Measurements from ENCODE around the gene PHKB. TPM values are rescaled to one million over a fixed set of nuclear protein-coding genes. Genes with fewer than 3 reads are reported as not detected.

PHKB gene
- total RNA-seq, 2 donors from 2014 or later, result 90.4 to 91.5 TPM

DNA sequence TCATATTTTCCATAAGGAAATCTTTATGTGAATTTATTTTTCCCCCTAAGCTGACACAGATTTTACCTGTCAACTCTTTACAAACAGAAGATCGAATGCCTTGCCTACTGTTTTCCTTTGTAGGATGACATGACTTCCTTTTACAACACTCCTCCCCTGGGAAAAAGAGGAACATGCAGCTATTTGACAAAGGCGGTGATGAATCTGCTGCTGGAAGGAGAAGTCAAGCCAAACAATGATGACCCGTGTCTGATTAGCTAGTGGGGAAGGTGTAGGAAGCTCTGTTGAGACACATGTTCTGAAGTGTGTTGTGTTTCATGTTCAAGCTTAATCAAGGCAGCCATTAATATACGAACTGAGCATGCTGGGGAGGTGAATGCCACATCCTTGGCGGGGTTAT is 238.0 kb downstream of the PHKB start:
- DNase-seq, result no peak
- intact Hi-C loops (cut with DNase I, micrococcal nuclease), result no loop called here
- peak; percentile 54 for ATAC-seq

GRCh38 chr16:47700857-47701587 is 239.9 kb downstream of the PHKB start:
- intact Hi-C loops (cut with DNase I, micrococcal nuclease), result no loop called here
- ATAC-seq, result no peak
- DNase-seq, result no peak

DNA sequence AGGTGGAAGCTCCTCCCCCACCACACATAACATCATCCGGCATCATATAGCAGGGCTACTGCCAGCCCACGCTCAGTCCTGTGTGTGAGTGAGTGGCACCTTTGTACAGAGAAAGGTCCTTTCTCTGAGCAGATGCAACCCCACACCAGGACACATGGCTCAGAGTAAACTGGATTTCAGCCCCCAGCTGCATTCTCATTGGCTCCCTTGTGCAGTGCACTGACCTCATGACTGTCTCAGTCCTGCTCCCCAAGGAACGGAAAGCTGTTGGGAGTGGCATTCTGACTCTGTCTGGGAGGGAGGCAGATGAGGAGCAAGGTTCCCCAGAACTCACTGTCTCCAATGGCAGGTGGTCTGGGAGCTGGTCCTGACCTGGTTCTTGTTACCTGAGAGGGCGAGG is 244.1 kb downstream of the PHKB start:
- ATAC-seq, result no peak
- no peak for DNase-seq
- intact Hi-C loops (cut with DNase I, micrococcal nuclease), result no loop called here

- intact Hi-C loops (cut with DNase I, micrococcal nuclease), result no loop called here
- no peak for ATAC-seq
- DNase-seq, result no peak
Measured at GRCh38 chr16:47711809-47712208, 250.7 kb downstream of the PHKB start.

DNA sequence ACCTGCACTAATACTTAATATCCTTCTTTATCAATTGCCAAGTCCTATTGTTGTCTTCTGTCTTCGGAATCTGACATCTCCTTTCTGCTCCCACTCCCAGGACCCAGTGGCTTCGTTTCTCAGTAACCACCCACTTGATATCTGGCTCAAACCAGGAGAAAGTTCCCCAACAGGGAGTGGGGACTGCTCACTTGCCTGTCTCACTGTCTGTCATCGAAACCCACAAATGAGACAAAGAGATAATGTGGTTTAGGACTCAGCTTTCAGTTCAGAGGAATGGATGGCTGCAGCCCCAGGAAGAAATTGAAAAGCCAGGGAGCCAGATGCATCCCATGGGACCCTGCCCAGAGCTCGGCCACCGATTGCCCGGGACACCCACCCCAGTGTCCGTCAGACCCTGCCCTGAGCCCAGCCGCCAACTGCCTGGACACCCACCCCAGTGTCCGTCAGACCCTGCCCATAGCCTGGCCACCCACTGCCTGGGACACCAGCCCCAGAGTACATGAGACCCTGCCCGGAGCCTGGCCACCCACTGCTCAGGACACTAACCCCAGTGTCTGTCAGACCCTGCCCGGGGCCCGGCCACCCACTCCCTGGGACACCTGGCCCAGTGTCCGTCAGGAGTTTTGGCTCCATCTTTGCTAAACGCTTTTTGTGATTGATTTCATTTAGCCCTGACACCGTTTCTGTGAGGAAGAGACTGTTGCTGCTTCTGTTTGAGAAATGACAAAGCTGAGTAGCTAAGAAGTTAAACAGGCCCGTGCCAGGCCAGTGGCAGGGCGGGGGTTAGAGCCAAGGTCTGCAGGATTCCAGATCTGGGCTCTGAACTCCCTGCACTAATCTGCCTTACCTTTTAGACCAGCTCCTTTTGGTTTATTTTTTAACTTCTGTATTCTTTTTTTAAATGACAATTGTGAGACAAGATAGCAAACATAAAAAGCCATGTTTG is 251.4 kb downstream of the PHKB start:
- no peak for DNase-seq
- no peak for ATAC-seq

DNA sequence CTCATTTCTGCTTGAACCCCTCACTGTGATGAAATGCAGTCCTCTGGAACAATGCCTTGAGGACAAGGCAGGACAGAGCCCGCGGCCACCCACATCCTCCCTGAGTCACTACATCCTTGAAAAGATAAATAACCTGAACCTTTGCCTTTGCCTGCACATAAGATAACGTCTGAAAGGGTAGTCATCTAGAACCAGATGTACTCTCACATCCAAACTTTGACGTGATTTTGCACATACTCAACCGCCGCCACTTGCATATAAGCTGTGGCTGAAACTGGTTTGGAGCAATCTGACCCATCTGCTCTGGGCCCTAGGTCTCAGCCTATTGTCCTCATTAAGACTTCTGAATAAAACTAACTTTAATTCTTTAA is 252.1 kb downstream of the PHKB start:
- intact Hi-C loops (cut with DNase I, micrococcal nuclease), result no loop called here
- DNase-seq (no peak), ATAC-seq (no peak)

More for the DNA sequence above, 251.4 kb downstream of the PHKB start:
- intact Hi-C loops (cut with DNase I, micrococcal nuclease), result no loop called here

DNA sequence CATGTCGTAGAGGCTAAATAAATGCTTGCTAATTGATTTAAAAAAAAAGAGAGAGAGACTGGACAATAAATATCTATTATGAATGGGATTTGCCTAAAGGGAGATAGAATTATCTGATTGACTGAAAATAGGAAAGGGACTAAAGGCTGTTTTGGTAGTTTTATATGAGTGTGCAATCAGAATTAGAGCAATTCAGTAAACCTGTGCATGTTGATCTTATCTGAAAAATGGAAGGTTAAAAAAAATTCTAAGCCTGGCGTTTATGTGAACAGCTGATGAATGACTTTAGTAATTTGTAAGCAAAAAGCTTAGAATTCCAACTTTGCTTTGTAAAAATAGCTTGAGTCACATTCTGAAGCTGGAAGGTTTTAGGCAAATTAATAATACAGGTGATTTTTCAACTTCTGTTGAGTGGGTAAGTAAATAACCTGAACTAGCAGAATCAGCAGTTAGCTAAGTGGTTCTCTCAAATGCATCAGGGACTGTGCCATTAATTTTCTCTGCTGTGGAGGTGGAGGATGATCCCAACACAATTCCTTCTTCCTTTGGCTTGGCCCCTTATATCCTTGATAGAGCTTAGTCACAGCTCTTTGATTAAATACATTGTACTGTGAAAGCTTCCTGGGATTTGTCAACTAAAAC is 254.4 kb downstream of the PHKB start:
- intact Hi-C loops (cut with DNase I, micrococcal nuclease), result no loop called here
- ATAC-seq, result no peak

GRCh38 chr16:47716571-47716970 is 255.4 kb downstream of the PHKB start:
- ATAC-seq (no peak), DNase-seq (no peak)
- intact Hi-C loops (cut with DNase I, micrococcal nuclease), result no loop called here

More for the DNA sequence above, 254.4 kb downstream of the PHKB start:
- DNase-seq, result no peak

DNA sequence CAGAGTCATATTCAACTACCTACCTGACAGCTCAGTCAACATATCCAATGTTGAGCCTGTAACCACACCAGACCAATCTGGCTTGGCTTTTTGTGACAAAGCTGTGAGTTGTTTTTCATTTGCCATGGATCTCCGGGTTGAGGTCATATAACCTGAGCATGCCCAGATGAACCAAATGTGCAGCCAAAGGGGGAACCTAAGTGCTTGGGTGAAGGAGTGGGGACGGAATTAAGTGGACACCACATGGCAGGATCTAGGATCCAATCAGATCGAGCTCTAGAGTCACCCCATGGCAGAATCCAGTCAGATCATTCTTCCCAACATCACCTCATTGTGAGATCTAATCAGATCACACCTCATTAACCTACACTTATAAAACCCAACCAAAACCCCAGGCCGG is 258.6 kb downstream of the PHKB start:
- intact Hi-C loops (cut with DNase I, micrococcal nuclease), result no loop called here
- ATAC-seq (no peak), DNase-seq (no peak)

DNA sequence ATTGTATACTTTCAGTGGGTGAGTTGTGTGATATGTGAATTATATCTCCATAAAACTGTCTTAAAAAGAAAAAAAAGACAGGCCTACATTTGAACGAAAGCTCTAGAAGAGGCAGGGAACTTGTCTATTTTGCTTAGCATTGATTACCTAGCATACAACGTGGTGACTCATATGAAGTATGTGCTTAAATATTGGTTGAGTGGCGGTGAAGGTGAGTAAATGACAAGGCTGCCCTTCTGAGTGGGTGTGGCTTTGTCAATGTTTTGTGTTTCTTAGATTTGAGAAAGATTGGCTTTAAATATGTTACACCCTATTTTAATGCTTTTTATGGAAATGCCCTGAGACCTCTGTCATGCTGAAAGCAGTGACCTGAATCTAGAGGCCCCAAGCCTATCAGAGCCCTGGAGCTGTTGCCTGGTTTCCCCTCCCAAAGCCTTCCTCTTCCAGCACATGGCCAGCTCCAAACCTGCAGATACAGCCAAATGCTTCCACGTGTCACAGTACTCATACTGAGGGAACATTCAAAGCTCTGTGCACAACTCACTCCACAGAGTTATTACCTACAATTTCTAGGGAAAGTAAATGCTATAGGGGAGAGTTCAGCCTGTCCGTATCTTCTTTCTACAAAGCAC is 260.0 kb downstream of the PHKB start:
- DNase-seq, result no peak
- ATAC-seq, result peak; percentile 59
- intact Hi-C loops (cut with DNase I, micrococcal nuclease), result no loop called here

- ATAC-seq (no peak), DNase-seq (no peak)
- intact Hi-C loops (cut with DNase I, micrococcal nuclease), result no loop called here
Measured at GRCh38 chr16:47722046-47722445, 260.9 kb downstream of the PHKB start.

- ATAC-seq (no peak), DNase-seq (no peak)
- intact Hi-C loops (cut with DNase I, micrococcal nuclease), result no loop called here
Measured at GRCh38 chr16:47724115-47724785, 263.1 kb downstream of the PHKB start.

DNA sequence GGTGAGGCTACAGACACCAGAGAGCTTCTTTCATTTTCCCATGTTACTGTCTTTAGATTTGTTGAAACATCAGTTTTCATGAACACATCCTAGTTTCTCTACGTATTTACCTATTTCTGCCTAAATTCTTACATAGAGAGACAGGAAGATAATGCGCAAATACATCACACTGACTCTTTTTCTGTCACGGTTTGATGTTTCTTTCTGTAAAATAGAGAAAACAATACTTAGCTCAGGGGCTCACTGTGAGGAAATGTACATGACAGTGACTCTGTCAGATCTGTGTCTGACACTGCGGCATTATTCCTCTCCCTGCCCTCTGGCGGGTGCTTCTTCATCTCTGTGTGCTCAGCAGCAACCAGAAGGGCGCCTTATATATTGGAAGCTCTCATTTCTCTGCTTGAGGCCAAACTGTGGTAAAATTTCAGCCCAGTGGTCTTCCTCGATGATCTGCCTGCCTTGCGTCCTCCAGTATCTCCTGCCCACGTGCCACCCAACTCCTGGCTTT is 264.1 kb downstream of the PHKB start:
- no peak for DNase-seq
- no peak for ATAC-seq
- intact Hi-C loops (cut with DNase I, micrococcal nuclease), result no loop called here

GRCh38 chr16:47726031-47726675 is 265.0 kb downstream of the PHKB start:
- DNase-seq (no peak), ATAC-seq (no peak)
- intact Hi-C loops (cut with DNase I, micrococcal nuclease), result no loop called here

GRCh38 chr16:47727131-47727530 is 266.0 kb downstream of the PHKB start:
- no peak for DNase-seq
- ATAC-seq, result no peak
- intact Hi-C loops (cut with DNase I, micrococcal nuclease), result no loop called here

DNA sequence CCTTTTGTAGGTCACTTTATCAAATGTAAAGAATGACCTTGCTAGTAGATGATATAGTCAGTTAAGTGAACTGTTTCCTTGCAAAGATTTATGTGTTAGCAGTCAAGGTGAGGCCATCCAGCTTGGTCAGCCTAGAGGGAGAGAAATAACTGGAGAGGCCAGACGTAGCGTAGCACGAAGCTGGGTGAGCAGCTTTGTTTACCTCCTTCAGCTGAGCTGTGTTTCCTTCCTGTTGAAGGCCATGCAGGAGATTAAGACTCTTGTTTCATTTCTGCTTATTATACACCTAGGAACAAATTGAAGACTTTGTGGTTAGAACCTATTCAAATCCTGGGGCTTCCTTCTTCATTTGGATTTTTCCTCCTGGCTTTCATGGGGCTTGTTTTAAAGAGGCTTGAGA is 267.1 kb downstream of the PHKB start:
- DNase-seq (no peak), ATAC-seq (no peak)
- intact Hi-C loops (cut with DNase I, micrococcal nuclease), result no loop called here

GRCh38 chr16:47729701-47730100 is 268.6 kb downstream of the PHKB start:
- intact Hi-C loops (cut with DNase I, micrococcal nuclease), result no loop called here
- ATAC-seq (no peak), DNase-seq (no peak)

DNA sequence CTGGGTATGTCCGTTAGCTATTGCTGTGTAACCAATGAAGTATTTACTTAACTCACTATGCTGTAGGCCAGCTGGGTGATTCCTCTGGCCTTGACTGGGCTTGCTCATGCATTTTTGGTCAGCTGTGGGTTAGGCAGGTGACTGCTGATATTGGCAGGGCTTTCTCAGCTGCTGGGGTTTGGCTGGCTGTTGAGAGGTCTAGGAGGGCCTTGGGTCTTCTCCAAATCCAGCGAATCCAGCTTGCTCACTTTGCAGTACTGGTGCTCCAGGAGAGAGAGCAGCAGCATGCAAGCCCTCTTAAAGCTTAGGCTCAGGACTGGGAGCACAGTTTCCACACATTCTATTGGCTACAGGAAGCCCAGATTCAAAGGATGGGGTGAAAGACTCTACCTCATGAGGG is 270.1 kb downstream of the PHKB start:
- intact Hi-C loops (cut with DNase I, micrococcal nuclease), result no loop called here

More for the DNA sequence above, 270.1 kb downstream of the PHKB start:
- no peak for DNase-seq
- no peak for ATAC-seq

Data from left colon (tissue), 2 donors.